Colon (tissue), 2 donors: ENCODE results near the gene KLF7.

Experiments
- FAIRE-seq: peaks from 2 replicates; lab custom pipeline; 2012; peaks lifted over from hg19 to GRCh38; lab: Jason Lieb, UNC
- donor health status: control.
- donor health status: control.

KLF7 gene

GRCh38 chr2:207165121-207166038 is at the start of gene KLF7:
TSS of gene KLF7 (minus strand) at chr2:207165948. CDS start at chr2:207165568, 380 bp downstream.
- FAIRE-seq: no peak

- FAIRE-seq: no peak
Measured at GRCh38 chr2:207215308-207215707, 49.6 kb upstream of the KLF7 start.

GRCh38 chr2:207214446-207214845 is 48.7 kb upstream of the KLF7 start:
- no peak for FAIRE-seq

GRCh38 chr2:207206011-207206410 is 40.3 kb upstream of the KLF7 start:
- FAIRE-seq: no peak

GRCh38 chr2:207205173-207205957 is 39.6 kb upstream of the KLF7 start:
- FAIRE-seq: no peak

- FAIRE-seq: no peak
Measured at GRCh38 chr2:207203056-207203455, 37.3 kb upstream of the KLF7 start.

- FAIRE-seq: no peak
Measured at GRCh38 chr2:207202645-207203044, 36.9 kb upstream of the KLF7 start.

GRCh38 chr2:207201416-207201815 is 35.7 kb upstream of the KLF7 start:
- FAIRE-seq: no peak

- no peak for FAIRE-seq
Measured at GRCh38 chr2:207200136-207200535, 34.4 kb upstream of the KLF7 start.

- no peak for FAIRE-seq
Measured at GRCh38 chr2:207194028-207194427, 28.3 kb upstream of the KLF7 start.

- FAIRE-seq: no peak
Measured at GRCh38 chr2:207188626-207189419, 23.1 kb upstream of the KLF7 start.

- no peak for FAIRE-seq
Measured at GRCh38 chr2:207185372-207185771, 19.6 kb upstream of the KLF7 start.

- FAIRE-seq: no peak
Measured at GRCh38 chr2:207184768-207185167, 19.0 kb upstream of the KLF7 start.

GRCh38 chr2:207184348-207184747 is 18.6 kb upstream of the KLF7 start:
- FAIRE-seq: no peak

GRCh38 chr2:207183506-207183905 is 17.8 kb upstream of the KLF7 start:
- no peak for FAIRE-seq

- FAIRE-seq: no peak
Measured at GRCh38 chr2:207182911-207183310, 17.2 kb upstream of the KLF7 start.

GRCh38 chr2:207181526-207182274 is 16.0 kb upstream of the KLF7 start:
- no peak for FAIRE-seq

GRCh38 chr2:207180741-207181140 is 15.0 kb upstream of the KLF7 start:
- FAIRE-seq: no peak

GRCh38 chr2:207176247-207176646 is 10.5 kb upstream of the KLF7 start:
- peak; percentile 64 for FAIRE-seq

GRCh38 chr2:207173641-207174040 is 7.9 kb upstream of the KLF7 start:
- FAIRE-seq: no peak

- FAIRE-seq: no peak
Measured at GRCh38 chr2:207167099-207167923, 1.6 kb upstream of the KLF7 start.
